IMR-90 (cell line): ENCODE results near the gene ADGRV1.

ENCODE experiments used
- POLR2A ChIP-seq: IDR thresholded peaks from 2 replicates; pipeline ENCODE4 v1.6.1; 2012; ENCODE audit warnings: mild to moderate bottlenecking, low read depth, low read length
- TF ChIP-seq, protein P1 (sequence below): conservative IDR thresholded peaks from 2 replicates; pipeline ENCODE4 v1.5.1; 2012; ENCODE audit warnings: mild to moderate bottlenecking, low read depth, low read length, improper control_type of control experiment

- no peak for TF ChIP-seq POLR2A
- TF ChIP-seq, protein P1, sequence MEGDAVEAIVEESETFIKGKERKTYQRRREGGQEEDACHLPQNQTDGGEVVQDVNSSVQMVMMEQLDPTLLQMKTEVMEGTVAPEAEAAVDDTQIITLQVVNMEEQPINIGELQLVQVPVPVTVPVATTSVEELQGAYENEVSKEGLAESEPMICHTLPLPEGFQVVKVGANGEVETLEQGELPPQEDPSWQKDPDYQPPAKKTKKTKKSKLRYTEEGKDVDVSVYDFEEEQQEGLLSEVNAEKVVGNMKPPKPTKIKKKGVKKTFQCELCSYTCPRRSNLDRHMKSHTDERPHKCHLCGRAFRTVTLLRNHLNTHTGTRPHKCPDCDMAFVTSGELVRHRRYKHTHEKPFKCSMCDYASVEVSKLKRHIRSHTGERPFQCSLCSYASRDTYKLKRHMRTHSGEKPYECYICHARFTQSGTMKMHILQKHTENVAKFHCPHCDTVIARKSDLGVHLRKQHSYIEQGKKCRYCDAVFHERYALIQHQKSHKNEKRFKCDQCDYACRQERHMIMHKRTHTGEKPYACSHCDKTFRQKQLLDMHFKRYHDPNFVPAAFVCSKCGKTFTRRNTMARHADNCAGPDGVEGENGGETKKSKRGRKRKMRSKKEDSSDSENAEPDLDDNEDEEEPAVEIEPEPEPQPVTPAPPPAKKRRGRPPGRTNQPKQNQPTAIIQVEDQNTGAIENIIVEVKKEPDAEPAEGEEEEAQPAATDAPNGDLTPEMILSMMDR = no peak
These were observed 628.4 kb downstream of the ADGRV1 start for GRCh38 chr5:91187032-91187431.
